ENCODE measurements around the gene AP3D1. TPM values are rescaled to one million over a fixed set of nuclear protein-coding genes. Genes with fewer than 3 reads are reported as not detected.

Gene AP3D1
- total and polyA plus RNA-seq, 4 donors, result 21.7 to 79.8 (median 59.6) TPM

DNA sequence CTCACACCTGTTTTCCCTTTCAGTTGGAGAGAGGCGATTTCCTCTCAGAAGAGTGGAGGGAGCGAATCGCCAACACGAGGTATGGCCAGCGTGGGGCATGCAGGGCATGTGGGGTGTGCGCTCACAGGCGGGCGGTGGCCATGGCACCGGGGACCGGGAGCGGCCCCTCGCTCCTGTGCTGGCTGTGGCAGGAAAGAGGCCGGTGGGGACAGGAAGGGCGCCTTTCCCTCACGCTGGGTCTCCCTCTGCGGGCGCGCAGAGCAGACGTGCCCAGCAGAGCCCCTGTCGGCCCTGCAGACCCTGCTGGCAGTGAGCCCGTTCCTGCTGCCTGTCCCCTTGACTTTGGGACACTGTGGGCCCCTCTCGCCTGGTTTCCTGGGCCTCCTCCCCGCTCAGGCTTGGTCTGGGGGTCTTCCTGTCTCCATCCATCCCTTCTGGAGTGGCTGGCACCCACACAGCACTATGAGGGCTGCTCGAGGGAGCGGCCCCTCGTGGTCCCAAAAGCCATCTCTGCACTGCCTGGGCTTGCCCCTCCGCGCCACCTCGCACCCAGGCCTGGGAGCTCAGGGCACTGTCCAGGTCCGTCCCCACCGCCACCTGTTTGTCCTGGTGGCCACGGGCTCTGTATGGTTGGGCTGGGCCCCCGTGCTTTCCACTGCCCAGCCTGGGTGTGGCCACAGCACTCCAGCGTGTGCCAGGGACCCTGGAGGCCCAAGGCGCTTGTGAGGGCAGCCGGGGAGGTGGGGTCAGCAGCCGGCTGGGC lies 48.7 kb upstream of the AP3D1 start:
- Histone ChIP-seq H3K9ac (ENCODE audit: low read depth in 1 of 2, low read length in 2 of 2) (no peak overlapping the region), H3K9me3 (ENCODE audit: control insufficient read depth in 4 of 4, low read length in 3 of 4) (no peaks in the 10 kb centered on the region), H3K4me3 (ENCODE audit: low read depth in 1 of 3, low read length in 3 of 3) (no peak overlapping the region), H3K36me3 (ENCODE audit: control insufficient read depth in 4 of 4, insufficient read depth in 3 of 4, low read depth in 1 of 4, low read length in 3 of 4) (peaks cover 2 to 49% (median 10%) of the 10 kb centered on the region in 4 donors), H3K27ac (ENCODE audit: low read depth in 1 of 2, low read length in 2 of 2) (no peak overlapping the region), H3K27me3 (ENCODE audit: control insufficient read depth in 4 of 4, insufficient read depth in 4 of 4, low read length in 3 of 4) (no peaks in the 10 kb centered on the region), H3K4me1 (ENCODE audit: control insufficient read depth in 4 of 4, insufficient read depth in 4 of 4, low read length in 3 of 4) (no peaks in the 10 kb centered on the region)
- TF ChIP-seq SP1 (IDR thresholded peaks at IDR 0.05) (no peak), YY1 (IDR thresholded peaks at IDR 0.05) (no peak), EGR1 (IDR thresholded peaks at IDR 0.05; ENCODE audit: low read depth in 2 of 2) (no peak), ZBTB33 (IDR thresholded peaks at IDR 0.05) (no peak), ATF3 (IDR thresholded peaks at IDR 0.05) (no peak), FOXA2 (IDR thresholded peaks at IDR 0.05) (no peak), GABPA (IDR thresholded peaks at IDR 0.05 in 1 of 2, conservative IDR thresholded peaks at IDR 0.05 in 1 of 2) (no peak), RAD21 (IDR thresholded peaks at IDR 0.05) (no peak), HNF4G (IDR thresholded peaks at IDR 0.05) (no peak), MAX (IDR thresholded peaks at IDR 0.05) (no peak), RXRA (IDR thresholded peaks at IDR 0.05) (no peak)
- TF ChIP-seq, protein P1, sequence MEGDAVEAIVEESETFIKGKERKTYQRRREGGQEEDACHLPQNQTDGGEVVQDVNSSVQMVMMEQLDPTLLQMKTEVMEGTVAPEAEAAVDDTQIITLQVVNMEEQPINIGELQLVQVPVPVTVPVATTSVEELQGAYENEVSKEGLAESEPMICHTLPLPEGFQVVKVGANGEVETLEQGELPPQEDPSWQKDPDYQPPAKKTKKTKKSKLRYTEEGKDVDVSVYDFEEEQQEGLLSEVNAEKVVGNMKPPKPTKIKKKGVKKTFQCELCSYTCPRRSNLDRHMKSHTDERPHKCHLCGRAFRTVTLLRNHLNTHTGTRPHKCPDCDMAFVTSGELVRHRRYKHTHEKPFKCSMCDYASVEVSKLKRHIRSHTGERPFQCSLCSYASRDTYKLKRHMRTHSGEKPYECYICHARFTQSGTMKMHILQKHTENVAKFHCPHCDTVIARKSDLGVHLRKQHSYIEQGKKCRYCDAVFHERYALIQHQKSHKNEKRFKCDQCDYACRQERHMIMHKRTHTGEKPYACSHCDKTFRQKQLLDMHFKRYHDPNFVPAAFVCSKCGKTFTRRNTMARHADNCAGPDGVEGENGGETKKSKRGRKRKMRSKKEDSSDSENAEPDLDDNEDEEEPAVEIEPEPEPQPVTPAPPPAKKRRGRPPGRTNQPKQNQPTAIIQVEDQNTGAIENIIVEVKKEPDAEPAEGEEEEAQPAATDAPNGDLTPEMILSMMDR (IDR thresholded peaks at IDR 0.05; ENCODE audit: low read depth, low read length, missing input control), result no peak
- TF ChIP-seq, protein P2, sequence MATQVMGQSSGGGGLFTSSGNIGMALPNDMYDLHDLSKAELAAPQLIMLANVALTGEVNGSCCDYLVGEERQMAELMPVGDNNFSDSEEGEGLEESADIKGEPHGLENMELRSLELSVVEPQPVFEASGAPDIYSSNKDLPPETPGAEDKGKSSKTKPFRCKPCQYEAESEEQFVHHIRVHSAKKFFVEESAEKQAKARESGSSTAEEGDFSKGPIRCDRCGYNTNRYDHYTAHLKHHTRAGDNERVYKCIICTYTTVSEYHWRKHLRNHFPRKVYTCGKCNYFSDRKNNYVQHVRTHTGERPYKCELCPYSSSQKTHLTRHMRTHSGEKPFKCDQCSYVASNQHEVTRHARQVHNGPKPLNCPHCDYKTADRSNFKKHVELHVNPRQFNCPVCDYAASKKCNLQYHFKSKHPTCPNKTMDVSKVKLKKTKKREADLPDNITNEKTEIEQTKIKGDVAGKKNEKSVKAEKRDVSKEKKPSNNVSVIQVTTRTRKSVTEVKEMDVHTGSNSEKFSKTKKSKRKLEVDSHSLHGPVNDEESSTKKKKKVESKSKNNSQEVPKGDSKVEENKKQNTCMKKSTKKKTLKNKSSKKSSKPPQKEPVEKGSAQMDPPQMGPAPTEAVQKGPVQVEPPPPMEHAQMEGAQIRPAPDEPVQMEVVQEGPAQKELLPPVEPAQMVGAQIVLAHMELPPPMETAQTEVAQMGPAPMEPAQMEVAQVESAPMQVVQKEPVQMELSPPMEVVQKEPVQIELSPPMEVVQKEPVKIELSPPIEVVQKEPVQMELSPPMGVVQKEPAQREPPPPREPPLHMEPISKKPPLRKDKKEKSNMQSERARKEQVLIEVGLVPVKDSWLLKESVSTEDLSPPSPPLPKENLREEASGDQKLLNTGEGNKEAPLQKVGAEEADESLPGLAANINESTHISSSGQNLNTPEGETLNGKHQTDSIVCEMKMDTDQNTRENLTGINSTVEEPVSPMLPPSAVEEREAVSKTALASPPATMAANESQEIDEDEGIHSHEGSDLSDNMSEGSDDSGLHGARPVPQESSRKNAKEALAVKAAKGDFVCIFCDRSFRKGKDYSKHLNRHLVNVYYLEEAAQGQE (IDR thresholded peaks at IDR 0.05), result no peak
- no peak for DNase-seq (ENCODE audit: low spot score)
- 94% methylated on average over 37 of the region's 37 CpGs for WGBS

GRCh38 chr19:2199215-2199614 lies 47.8 kb upstream of the AP3D1 start:
- Histone ChIP-seq H3K9ac (ENCODE audit: low read depth in 1 of 2, low read length in 2 of 2) (no peak overlapping the region), H3K36me3 (ENCODE audit: control insufficient read depth in 4 of 4, insufficient read depth in 3 of 4, low read depth in 1 of 4, low read length in 3 of 4) (peaks cover 2 to 50% (median 10%) of the 10 kb centered on the region in 4 donors), H3K27me3 (ENCODE audit: control insufficient read depth in 4 of 4, insufficient read depth in 4 of 4, low read length in 3 of 4) (no peaks in the 10 kb centered on the region), H3K27ac (ENCODE audit: low read depth in 1 of 2, low read length in 2 of 2) (no peak overlapping the region), H3K4me1 (ENCODE audit: control insufficient read depth in 4 of 4, insufficient read depth in 4 of 4, low read length in 3 of 4) (no peaks in the 10 kb centered on the region), H3K9me3 (ENCODE audit: control insufficient read depth in 4 of 4, low read length in 3 of 4) (no peaks in the 10 kb centered on the region), H3K4me3 (ENCODE audit: low read depth in 1 of 3, low read length in 3 of 3) (no peak overlapping the region)
- no peak for DNase-seq (ENCODE audit: low spot score)
- 93% methylated on average over 18 of the region's 18 CpGs for WGBS
- TF ChIP-seq ZBTB33 (IDR thresholded peaks at IDR 0.05) (no peak), HNF4A (conservative IDR thresholded peaks at IDR 0.05) (no peak), JUND (IDR thresholded peaks at IDR 0.05) (no peak), FOXA1 (IDR thresholded peaks at IDR 0.05) (no peak), FOXA2 (IDR thresholded peaks at IDR 0.05) (no peak), EGR1 (IDR thresholded peaks at IDR 0.05; ENCODE audit: low read depth in 2 of 2) (no peak)
- TF ChIP-seq, protein P1 (IDR thresholded peaks at IDR 0.05; ENCODE audit: low read depth, low read length, missing input control), result no peak
